GM21360 (cell line): ENCODE results near the gene PML.
"Not testable (repeated sequence)": the region's sequence is repeated elsewhere in the genome, so short reads cannot be mapped to it uniquely, and the experiment has no call there.

Experiments
- ATAC-seq: cut with Tn5 transposase; IDR thresholded peaks from one replicate; pipeline ENCODE4 v1.9.1; 2021; ENCODE audit warnings: mild to moderate bottlenecking, moderate library complexity; ENCODE audit not compliant: unreplicated experiment

PML gene

DNA sequence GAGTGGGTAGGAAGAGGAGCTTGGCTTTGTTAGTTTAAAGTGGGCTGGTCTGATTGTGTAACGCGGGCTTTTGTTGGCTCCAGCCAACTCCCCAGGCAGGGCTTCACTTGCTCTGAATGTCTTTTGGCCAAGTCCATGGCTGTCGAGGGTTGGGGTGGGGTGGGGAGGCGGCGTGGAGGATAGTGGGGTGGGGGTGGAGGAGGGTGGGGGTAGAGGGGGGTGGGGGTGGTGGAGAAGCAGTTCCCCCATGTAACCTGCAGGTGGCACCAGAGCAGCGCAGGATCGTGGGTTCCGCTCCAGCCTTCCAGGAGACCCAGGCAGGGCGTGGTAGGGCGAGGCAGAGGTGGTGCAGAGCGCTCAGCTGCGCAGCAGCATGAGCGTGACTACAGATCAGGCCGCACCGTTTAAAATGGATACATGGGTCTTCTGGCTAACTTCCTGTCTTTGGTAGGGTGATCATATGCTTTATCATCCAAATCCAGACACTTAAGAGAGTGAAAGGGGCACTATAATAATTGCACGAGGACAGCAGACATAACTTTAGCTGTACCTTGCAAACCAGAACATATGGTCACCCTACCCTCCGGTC, 59.5 kb downstream of the PML start:
- no peak for ATAC-seq

GRCh38 chr15:74055804-74056203, 61.3 kb downstream of the PML start:
- no peak for ATAC-seq

GRCh38 chr15:74056330-74056729, 61.8 kb downstream of the PML start:
- not testable (repeated sequence) for ATAC-seq

GRCh38 chr15:74059050-74059833, 64.7 kb downstream of the PML start:
- not testable (repeated sequence) for ATAC-seq

- ATAC-seq, result no peak
Measured at GRCh38 chr15:74060251-74060650, 65.7 kb downstream of the PML start.

DNA sequence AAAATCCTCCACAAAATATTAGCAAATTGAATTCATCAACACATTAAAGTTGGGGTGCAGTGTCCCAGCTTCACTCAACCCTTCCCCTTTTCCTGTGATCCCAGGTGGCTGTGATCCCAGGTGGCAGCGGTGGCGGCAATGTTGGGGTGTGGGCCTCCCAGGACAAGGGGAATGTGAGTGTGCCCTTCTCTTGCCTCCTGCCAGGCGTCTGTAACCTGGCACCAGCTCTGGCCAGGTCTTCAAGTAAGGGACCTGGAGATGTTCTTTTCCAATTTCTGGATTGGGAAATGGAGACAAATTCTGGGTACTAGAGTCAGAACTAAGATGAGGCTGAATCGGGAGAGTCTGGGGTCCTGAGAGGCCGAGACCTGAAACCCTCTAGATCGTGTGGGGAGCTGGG, 67.7 kb downstream of the PML start:
- ATAC-seq, result no peak

DNA sequence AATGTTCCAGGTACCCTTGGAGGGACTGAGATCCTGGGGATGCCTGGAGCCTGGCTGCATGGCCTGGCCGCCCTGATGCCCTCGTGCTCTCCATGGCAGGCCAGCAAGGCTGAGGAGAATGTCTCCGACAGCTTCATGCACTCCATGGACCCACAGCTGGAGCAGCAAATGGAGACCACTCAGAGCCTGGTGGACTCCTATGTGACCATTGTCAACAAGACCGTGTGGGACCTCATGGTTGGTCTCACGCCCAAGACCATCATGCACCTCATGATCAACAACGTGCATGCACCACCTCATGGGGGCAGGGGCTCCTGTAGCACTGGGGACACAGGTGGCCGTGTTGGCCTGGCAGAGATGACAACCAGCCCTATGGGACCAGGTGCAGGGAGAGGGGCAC, 68.2 kb downstream of the PML start:
- no peak for ATAC-seq

DNA sequence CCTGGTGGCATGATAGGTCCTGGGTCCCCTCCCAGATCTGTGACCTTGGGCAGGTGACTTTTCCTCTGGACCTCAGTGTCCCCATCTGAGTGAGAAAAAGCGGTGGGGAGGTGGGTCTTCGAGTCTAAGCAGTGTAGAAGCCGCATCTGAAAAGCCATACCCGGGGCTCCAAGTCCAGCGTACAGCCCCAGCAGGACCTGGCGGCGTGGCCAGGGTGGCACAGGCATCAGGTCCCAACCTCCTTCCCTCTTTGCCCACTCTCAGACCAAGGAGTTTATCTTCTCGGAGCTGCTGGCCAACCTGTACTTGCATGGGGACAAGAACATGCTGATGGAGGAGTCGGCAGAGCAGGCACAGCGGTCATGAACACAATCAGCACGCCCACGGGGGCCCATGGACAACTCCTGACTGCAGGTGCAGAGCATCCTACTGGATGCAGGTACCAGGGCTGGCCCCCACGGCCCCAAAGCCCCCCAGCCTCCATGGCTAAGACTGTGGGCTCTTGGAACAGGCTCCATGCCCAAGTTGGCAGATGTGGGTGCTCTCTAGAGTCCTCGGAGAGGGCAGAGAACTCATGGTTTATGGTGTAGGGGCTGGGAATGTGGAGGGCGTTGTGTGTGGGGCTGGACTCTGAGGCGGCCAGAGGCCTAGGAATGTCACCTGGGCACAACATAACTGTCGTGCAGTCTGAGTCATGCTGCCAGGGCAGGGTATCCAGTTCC, 69.1 kb downstream of the PML start:
- ATAC-seq, result not testable (repeated sequence)

DNA sequence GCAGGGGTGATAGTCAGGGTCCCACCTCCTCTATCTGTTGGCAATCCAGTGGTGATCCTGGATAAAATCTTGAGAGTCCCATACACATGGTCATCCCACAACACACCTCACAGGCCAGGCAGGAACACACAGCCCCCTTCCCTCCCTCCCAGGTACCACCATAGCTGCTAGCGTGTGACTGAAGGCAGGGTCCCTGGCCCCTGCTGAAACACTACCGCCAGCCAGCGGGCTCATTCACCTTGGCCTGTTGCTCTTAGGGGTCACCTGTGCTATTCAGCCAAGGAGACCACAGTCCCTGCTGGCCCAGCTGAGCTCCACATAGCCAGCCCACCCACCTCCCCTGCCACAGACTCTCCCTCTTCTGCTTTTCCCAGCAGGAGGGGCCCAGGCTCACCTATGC, 69.7 kb downstream of the PML start:
- ATAC-seq, result not testable (repeated sequence)

GRCh38 chr15:74064822-74065221, 70.3 kb downstream of the PML start:
- ATAC-seq, result not testable (repeated sequence)

DNA sequence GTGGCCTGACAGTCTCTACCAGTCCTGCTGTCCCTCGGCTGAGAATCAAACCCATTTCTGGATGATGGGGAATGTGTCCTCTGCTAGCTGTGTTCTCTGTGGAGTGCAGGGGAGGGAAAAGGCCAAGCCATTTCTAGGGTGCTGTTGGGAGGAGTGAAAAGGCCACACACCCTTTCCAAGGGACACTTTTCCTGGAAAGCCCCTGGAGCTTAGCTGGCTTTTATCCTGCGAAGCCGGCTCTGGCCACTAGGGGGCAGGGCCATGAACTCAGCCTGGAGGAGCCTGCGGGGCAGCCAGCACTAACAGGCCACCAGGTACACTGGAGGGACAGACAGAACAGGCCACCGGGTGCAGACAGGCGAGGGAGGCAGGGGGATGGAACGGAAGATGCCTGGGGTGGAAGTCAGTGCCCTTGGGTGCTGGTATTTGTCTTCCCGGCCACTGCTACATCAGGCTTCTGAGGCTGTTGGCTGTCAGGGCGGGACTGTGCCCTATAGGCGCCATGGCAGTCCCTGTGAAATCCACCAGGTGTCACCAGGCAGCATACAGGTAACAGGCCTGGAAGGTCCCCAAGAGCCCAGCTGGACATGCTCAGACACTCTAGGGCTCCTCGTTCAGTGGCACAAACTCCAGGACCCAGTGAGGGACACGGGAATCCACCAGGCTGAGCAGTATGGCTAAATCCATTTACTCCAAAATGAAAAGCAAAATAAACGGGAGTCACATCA, 71.3 kb downstream of the PML start:
- ATAC-seq, result not testable (repeated sequence)

GRCh38 chr15:74071645-74072044, 77.1 kb downstream of the PML start:
- ATAC-seq, result not testable (repeated sequence)

- not testable (repeated sequence) for ATAC-seq
Measured at GRCh38 chr15:74072132-74072531, 77.6 kb downstream of the PML start.

GRCh38 chr15:74072614-74073337, 78.3 kb downstream of the PML start:
- not testable (repeated sequence) for ATAC-seq

GRCh38 chr15:74075781-74076180, 81.3 kb downstream of the PML start:
- ATAC-seq, result not testable (repeated sequence)

DNA sequence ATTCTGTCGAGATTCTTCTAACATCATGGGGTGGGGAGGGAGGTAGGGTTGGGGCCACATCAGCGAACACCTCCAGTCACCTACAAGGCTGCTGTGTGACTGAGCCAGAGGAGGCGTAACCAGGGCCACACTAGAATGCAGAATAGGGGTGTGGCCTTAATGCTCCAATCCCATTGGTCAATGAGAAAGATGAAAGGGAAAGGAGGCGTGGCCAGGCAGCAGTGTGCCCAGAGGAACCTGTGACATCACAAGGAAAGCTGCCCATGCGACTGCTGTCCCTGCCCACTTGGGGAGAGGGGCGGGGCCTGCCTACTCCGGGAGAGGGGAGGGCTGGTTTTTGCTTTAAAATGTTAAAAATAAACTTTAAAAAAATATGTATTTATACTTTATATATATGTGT, 87.9 kb downstream of the PML start, which contains the start of gene GOLGA6A:
GOLGA6A (minus strand) TSS at position 101 of the 400 bp plus-strand sequence; CDS start at position 60, 41 bp downstream.
- not testable (repeated sequence) for ATAC-seq

- ATAC-seq, result not testable (repeated sequence)
Measured at GRCh38 chr15:74094567-74094966, 100.1 kb downstream of the PML start.

DNA sequence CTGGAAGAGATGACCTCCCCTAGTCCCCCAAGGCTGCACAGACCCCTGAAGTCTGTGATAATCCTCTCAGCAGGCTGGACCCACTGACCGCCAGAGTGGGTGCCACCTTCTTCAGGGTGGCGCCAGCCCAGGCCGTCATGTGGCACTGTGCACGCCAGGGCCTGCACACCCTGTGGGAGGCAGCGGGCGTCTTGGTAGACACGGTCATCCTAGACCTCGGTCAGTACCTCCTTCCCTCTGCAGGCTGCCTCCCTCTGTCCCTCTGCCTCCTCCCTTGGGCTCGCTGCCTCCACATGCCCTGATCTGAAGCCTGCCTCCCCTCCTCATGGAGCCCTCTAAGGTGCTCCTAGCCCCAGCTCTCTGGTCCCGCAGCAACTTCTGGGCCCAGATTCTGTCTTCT, 101.1 kb downstream of the PML start:
- not testable (repeated sequence) for ATAC-seq

DNA sequence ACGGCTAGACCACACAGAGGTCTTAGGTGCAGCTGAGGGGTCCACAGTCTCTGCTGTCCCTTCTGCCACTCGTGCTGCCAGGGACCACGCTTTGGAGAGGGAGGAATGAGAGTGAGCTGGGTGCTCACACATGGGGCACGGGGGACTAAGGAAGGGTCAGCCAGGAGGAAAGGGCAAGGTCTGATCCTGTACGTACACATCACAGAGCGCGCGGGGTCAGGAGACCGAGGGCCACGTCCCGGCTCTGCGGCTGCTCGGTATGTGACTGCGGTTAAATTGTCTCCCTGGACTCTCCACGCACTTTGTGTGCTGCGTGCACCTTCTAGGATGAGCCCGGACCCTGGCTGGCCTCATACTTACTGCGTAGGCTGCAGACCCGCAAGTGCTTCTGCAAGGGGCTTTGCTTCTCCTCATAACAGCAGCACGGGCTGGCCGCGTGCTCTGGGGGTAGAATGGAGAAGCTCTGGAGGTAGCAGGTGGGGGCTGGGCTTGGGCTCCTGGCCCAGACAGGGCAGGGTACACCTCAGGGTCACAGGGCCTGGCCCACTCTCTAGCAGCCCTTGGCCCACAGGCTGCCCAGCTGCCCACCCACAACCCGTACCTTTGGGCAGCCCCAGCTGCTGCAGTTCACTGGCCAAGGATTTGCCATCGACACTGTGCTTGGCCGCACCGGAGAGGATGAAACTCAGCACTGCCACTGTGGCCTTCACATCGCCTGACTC, 102.4 kb downstream of the PML start:
- ATAC-seq, result not testable (repeated sequence)
